GM12878 (cell line): Measurements from ENCODE around the gene LMTK3. TPM values are rescaled to one million over a fixed set of nuclear protein-coding genes. Genes with fewer than 3 reads are reported as not detected.

Experiments used
- ATAC-seq: fragments of 200-7000 bp; cut with Tn5 transposase; 3 replicates; pipeline ENCODE4 v1.9.1; 2020; ENCODE audit warnings: mild to moderate bottlenecking, moderate library complexity
- BruUV-seq: library from RNA; stranded (reverse); fragments of 400-500 nt; replicated peaks from 2 replicates; lab custom pipeline; 2021; lab: Mats Ljungman, UMichigan
- CTCF ChIA-PET: fragments of 300-600 bp; sonication (Branson Sonifier 250); formaldehyde crosslinking; extraction: SDS; loops from one replicate; lab custom pipeline; 2021; ENCODE audit warnings: inconsistent platforms; lab: Yijun Ruan, JAX
- POLR2A ChIA-PET: fragments of 350-600 bp; formaldehyde crosslinking; extraction: SDS; loops from one replicate; lab custom pipeline; 2021; ENCODE audit warnings: inconsistent platforms; lab: Charles Lee
- RAD21 ChIA-PET: fragments of 300-600 bp; sonication (Branson Sonifier 250); formaldehyde crosslinking; loops from one replicate; lab custom pipeline; 2023; ENCODE audit warnings: antibody characterized with exemption; ENCODE audit not compliant: unreplicated experiment; lab: Charles Lee
- SMC1A ChIA-PET: fragments of 300-600 bp; sonication (Branson Sonifier 250); formaldehyde crosslinking; loops from one replicate; lab custom pipeline; 2023; ENCODE audit not compliant: unreplicated experiment, uncharacterized antibody; lab: Charles Lee
- DNase-seq: peaks from one replicate; pipeline ENCODE4 v3.0.0-alpha.2; 2011; ENCODE audit warnings: low read depth, low spot score
- FAIRE-seq: peaks from 3 replicates; lab custom pipeline; 2011; peaks lifted over from hg19 to GRCh38; lab: Jason Lieb, UNC
- H2AFZ ChIP-seq: 2 replicates; pipeline ENCODE4 v1.6.0; 2011; ENCODE audit warnings: low read depth, low read length, control low read depth; ENCODE audit not compliant: control insufficient read depth
- H3K27ac ChIP-seq: 2 replicates; pipeline ENCODE4 v1.5.1; 2011; ENCODE audit warnings: control low read depth; ENCODE audit not compliant: control insufficient read depth, insufficient read depth
- H3K27me3 ChIP-seq, 2 experiments: replicated peaks in 1 of 2; 2 replicates each; pipeline versions ENCODE4 v1.6.0 to v1.6.1; 2011; ENCODE audit warnings: low read length in 1 of 2; ENCODE audit not compliant: control insufficient read depth in 2 of 2, insufficient read depth in 2 of 2
- H3K36me3 ChIP-seq, 2 experiments: 2 replicates each; pipeline ENCODE4 v1.5.1; 2011; ENCODE audit warnings: low read length in 1 of 2; ENCODE audit not compliant: control insufficient read depth in 2 of 2, insufficient read depth in 2 of 2
- H3K4me1 ChIP-seq: 2 replicates; pipeline ENCODE4 v1.6.1; 2011; ENCODE audit warnings: mild to moderate bottlenecking, low read length, moderate library complexity, mixed read lengths; ENCODE audit not compliant: control insufficient read depth, insufficient read depth
- H3K4me2 ChIP-seq: 2 replicates; pipeline ENCODE4 v1.6.0; 2011; ENCODE audit warnings: control low read depth; ENCODE audit not compliant: control insufficient read depth, insufficient read depth
- H3K4me3 ChIP-seq: fragments of 200-600 bp; sonication (generic); 2 replicates; pipeline ENCODE4 v1.5.1; 2016
- H3K79me2 ChIP-seq: 2 replicates; pipeline ENCODE4 v1.6.0; 2011; ENCODE audit warnings: low read length; ENCODE audit not compliant: control insufficient read depth, insufficient read depth
- H3K9ac ChIP-seq: 2 replicates; pipeline ENCODE4 v1.8.0; 2011; ENCODE audit warnings: low read length, control low read depth, mixed read lengths; ENCODE audit not compliant: control insufficient read depth, insufficient read depth
- H3K9me3 ChIP-seq: replicated peaks from 3 replicates; pipeline ENCODE4 v1.5.1; 2011; ENCODE audit warnings: mild to moderate bottlenecking, low read length; ENCODE audit not compliant: control insufficient read depth, insufficient read depth
- H4K20me1 ChIP-seq: 2 replicates; pipeline ENCODE4 v1.6.0; 2011; ENCODE audit not compliant: control insufficient read depth, insufficient read depth
- BHLHE40 ChIP-seq, 2 experiments: fragments of 450-650 bp in 1 of 2; IDR thresholded peaks; 2 replicates each; pipeline ENCODE4 v1.6.1; 2011 to 2017; ENCODE audit warnings: low read depth in 2 of 2, borderline replicate concordance in 1 of 2, improper control_type of control experiment in 1 of 2, low read length in 1 of 2, mild to moderate bottlenecking in 1 of 2
- CHD1 ChIP-seq: IDR thresholded peaks from 2 replicates; pipeline ENCODE4 v1.6.1; 2012; ENCODE audit warnings: low read depth, low read length, improper control_type of control experiment
- NBN ChIP-seq: fragments of 450-650 bp; IDR thresholded peaks from 2 replicates; pipeline ENCODE4 v1.6.1; 2016
- NR2F1 ChIP-seq: fragments of 450-650 bp; conservative IDR thresholded peaks from 2 replicates; pipeline ENCODE4 v1.6.1; 2017; ENCODE audit warnings: mild to moderate bottlenecking
- RAD21 ChIP-seq: IDR thresholded peaks from 2 replicates; pipeline ENCODE4 v1.6.1; 2011; ENCODE audit warnings: mild to moderate bottlenecking, low read depth, low read length, moderate library complexity; ENCODE audit not compliant: insufficient read depth
- RAD51 ChIP-seq: fragments of 450-650 bp; IDR thresholded peaks from 2 replicates; pipeline ENCODE4 v1.6.1; 2016; ENCODE audit warnings: moderate library complexity, mild to moderate bottlenecking, inconsistent platforms
- SIN3A ChIP-seq: IDR thresholded peaks from 2 replicates; pipeline ENCODE4 v1.6.1; 2012; ENCODE audit warnings: low read depth, low read length, improper control_type of control experiment
- SMAD1 ChIP-seq: fragments of 450-650 bp; IDR thresholded peaks from 2 replicates; pipeline ENCODE4 v1.6.1; 2018; ENCODE audit warnings: mild to moderate bottlenecking, low read depth; ENCODE audit not compliant: partially characterized antibody
- SMAD5 ChIP-seq: IDR thresholded peaks from 2 replicates; pipeline ENCODE4 v1.6.1; 2016; ENCODE audit warnings: antibody characterized with exemption, low read depth
- SP1 ChIP-seq: IDR thresholded peaks from one replicate; pipeline ENCODE4 v1.6.1; 2011; ENCODE audit warnings: low read depth, low read length
- ZNF217 ChIP-seq: fragments of 450-650 bp; IDR thresholded peaks from 2 replicates; pipeline ENCODE4 v1.6.1; 2017; ENCODE audit warnings: antibody characterized with exemption, mild to moderate bottlenecking
- WGBS: methylation state at CpG from one replicate; pipeline ENCODE4 v1.1.6; 2016; ENCODE audit warnings: low lambda C conversion rate; ENCODE audit not compliant: insufficient replicate concordance, insufficient coverage; ENCODE audit errors: missing lambda C conversion rate; 5-methylcytosine and 5-hydroxymethylcytosine counted together
- in situ Hi-C: fragments of 300-500 bp; cut with MboI; formaldehyde crosslinking; loops from 9 replicates; pipeline ENCODE4 v1.14.3; 2018; ENCODE audit warnings: mixed read lengths
- intact Hi-C: fragments of 100-400 bp; cut with micrococcal nuclease; formaldehyde crosslinking; loops from one replicate; pipeline ENCODE4 v1.14.2; 2022; ENCODE audit not compliant: unreplicated experiment
- polyA plus RNA-seq, 11 experiments: library from polyadenylated mRNA; depleted of rRNA in 4 of 11; unstranded in 6 of 11; stranded (reverse) in 5 of 11; fragments of >200 nt; fragmentation: Nextera tagmentation in 4 of 11; fragmentation: Illumina TruSeq in 1 of 11; extraction: Ambion mirVana in 4 of 11; extraction: Trizol in 1 of 11; gene quantifications; 1 replicate in 1 of 11; 2 replicates in 10 of 11; pipeline versions ENCODE4 v1.2.1 to v1.2.3, GENCODE V29; 2011 to 2016; ENCODE audit warnings: inconsistent platforms in 2 of 11, missing spikeins in 2 of 11, low read depth in 1 of 11
- total RNA-seq, 4 experiments: library from RNA; depleted of rRNA in 3 of 4; stranded (reverse); fragments of >200 nt in 3 of 4; fragmentation: Illumina TruSeq in 1 of 4; extraction: Trizol in 1 of 4; gene quantifications; 2 replicates each; pipeline versions ENCODE4 v1.2.1 to v1.2.3, GENCODE V29; 2013 to 2021
- TF ChIP-seq, protein P1 (sequence below): fragments of 150-350 bp; IDR thresholded peaks from 2 replicates; pipeline ENCODE4 v1.6.1; 2014; ENCODE audit warnings: mild to moderate bottlenecking, low read depth, low read length
- TF ChIP-seq, protein P2 (sequence below): IDR thresholded peaks from 2 replicates; pipeline ENCODE4 v1.6.1; 2012; ENCODE audit warnings: low read depth, low read length, improper control_type of control experiment
- TF ChIP-seq, protein P3 (sequence below): IDR thresholded peaks from 2 replicates; pipeline ENCODE4 v1.6.1; 2012; ENCODE audit warnings: low read length, inconsistent platforms

Gene LMTK3
- total and polyA plus RNA-seq, 10 of the 15 experiments (the other 5 are each of a cell fraction or from before 2014, with no cell fraction given) = under 0.01 to 0.28 (median 0.04) TPM; not detected in 3

DNA sequence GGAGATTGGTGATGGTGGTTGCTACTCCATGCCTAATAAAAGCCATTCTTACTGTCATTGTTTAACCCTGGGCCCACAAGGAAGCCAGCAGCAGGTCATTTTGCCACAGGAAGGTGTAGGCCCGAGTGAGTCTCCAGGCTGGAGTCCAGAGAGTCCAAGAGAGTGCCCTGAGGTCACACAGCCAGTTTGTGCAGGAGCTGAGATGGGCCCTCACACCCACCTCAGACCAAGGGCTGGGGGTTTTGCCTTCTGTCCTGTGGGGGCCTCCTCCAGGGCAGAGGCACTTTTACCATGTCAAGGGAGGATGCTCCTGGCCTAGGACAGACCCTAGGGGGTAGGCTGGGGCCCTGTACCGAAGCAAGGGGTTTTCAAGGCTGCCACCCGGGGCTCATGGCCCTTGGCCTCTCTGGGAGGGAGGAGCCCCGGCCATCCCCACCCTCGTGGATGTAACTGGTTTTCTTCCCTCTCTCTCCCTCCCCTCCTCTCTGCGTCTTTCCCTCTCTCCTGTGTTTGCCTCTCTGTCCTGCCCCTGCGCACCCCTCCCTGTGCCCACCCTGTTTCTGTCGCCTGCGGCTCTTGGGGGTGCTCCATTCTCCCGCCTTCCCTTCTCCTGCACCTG, 34.5 kb downstream of the LMTK3 start:
- WGBS = 26% methylated on average over 6 of the region's 10 CpGs
- H3K36me3 ChIP-seq = peaks cover 3 to 11% of the 10 kb centered on the region in 2 experiments; a peak in 3 of 4 replicates
- H3K4me1 ChIP-seq = no peaks in the 10 kb centered on the region
- FAIRE-seq (no peak), DNase-seq (no peak), ATAC-seq (no peak)
- in situ Hi-C loops (no loop called here), intact Hi-C loops (no loop called here)
- SMC1A ChIA-PET = no interaction called here
- no peaks in the 10 kb centered on the region for H3K9me3 ChIP-seq
- POLR2A ChIA-PET = no interaction called here
- CTCF ChIA-PET = no interaction called here
- no peak overlapping the region for H3K4me2 ChIP-seq
- H3K79me2 ChIP-seq = no peaks in the 10 kb centered on the region
- no peak for TF ChIP-seq NBN
- TF ChIP-seq ZNF217 = no peak
- TF ChIP-seq SMAD5 = no peak
- no peak for TF ChIP-seq CHD1
- TF ChIP-seq, protein P1, sequence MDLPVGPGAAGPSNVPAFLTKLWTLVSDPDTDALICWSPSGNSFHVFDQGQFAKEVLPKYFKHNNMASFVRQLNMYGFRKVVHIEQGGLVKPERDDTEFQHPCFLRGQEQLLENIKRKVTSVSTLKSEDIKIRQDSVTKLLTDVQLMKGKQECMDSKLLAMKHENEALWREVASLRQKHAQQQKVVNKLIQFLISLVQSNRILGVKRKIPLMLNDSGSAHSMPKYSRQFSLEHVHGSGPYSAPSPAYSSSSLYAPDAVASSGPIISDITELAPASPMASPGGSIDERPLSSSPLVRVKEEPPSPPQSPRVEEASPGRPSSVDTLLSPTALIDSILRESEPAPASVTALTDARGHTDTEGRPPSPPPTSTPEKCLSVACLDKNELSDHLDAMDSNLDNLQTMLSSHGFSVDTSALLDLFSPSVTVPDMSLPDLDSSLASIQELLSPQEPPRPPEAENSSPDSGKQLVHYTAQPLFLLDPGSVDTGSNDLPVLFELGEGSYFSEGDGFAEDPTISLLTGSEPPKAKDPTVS = no peak
- BruUV-seq = no TSS peak
- H4K20me1 ChIP-seq = no peaks in the 10 kb centered on the region
- H2AFZ ChIP-seq = no peak overlapping the region
- H3K27ac ChIP-seq = no peak overlapping the region
- no peak overlapping the region for H3K4me3 ChIP-seq
- H3K27me3 ChIP-seq = no peaks in the 10 kb centered on the region
- H3K9ac ChIP-seq = no peak overlapping the region
- RAD21 ChIA-PET = no interaction called here

- H3K36me3 ChIP-seq = peaks cover 3 to 13% of the 10 kb centered on the region in 2 experiments; a peak in 3 of 4 replicates
- POLR2A ChIA-PET = no interaction called here
- TF ChIP-seq SMAD1 (no peak), SIN3A (no peak), BHLHE40 (IDR thresholded peaks at IDR 0.05; ENCODE audit: borderline replicate concordance in 1 of 2, low read depth in 2 of 2, low read length in 1 of 2) (no peak), RAD21 (no peak), SP1 (no peak), RAD51 (no peak), NR2F1 (no peak)
- TF ChIP-seq, protein P2, sequence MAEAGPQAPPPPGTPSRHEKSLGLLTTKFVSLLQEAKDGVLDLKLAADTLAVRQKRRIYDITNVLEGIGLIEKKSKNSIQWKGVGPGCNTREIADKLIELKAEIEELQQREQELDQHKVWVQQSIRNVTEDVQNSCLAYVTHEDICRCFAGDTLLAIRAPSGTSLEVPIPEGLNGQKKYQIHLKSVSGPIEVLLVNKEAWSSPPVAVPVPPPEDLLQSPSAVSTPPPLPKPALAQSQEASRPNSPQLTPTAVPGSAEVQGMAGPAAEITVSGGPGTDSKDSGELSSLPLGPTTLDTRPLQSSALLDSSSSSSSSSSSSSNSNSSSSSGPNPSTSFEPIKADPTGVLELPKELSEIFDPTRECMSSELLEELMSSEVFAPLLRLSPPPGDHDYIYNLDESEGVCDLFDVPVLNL = no peak
- TF ChIP-seq, protein P3, sequence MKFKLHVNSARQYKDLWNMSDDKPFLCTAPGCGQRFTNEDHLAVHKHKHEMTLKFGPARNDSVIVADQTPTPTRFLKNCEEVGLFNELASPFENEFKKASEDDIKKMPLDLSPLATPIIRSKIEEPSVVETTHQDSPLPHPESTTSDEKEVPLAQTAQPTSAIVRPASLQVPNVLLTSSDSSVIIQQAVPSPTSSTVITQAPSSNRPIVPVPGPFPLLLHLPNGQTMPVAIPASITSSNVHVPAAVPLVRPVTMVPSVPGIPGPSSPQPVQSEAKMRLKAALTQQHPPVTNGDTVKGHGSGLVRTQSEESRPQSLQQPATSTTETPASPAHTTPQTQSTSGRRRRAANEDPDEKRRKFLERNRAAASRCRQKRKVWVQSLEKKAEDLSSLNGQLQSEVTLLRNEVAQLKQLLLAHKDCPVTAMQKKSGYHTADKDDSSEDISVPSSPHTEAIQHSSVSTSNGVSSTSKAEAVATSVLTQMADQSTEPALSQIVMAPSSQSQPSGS = no peak
Observed at GRCh38 chr19:48476176-48476575, 35.5 kb downstream of the LMTK3 start.

More at GRCh38 chr19:48476176-48476575, 35.5 kb downstream of the LMTK3 start:
- no peak for FAIRE-seq
- H3K9ac ChIP-seq = no peak overlapping the region
- no peak overlapping the region for H3K4me3 ChIP-seq
- no peak overlapping the region for H3K27ac ChIP-seq
- BruUV-seq = no TSS peak
- no peaks in the 10 kb centered on the region for H3K9me3 ChIP-seq
- no peaks in the 10 kb centered on the region for H4K20me1 ChIP-seq
- intact Hi-C loops (no loop called here), in situ Hi-C loops (no loop called here)
- no peaks in the 10 kb centered on the region for H3K79me2 ChIP-seq
- H3K4me2 ChIP-seq = no peak overlapping the region
- no peak for ATAC-seq
- no peak for DNase-seq
- 93% methylated on average over 9 of the region's 9 CpGs for WGBS
- RAD21 ChIA-PET = no interaction called here
- CTCF ChIA-PET = interaction anchor here (0.6 to 5.0 kb wide), 2 partner anchors 13 to 155 kb away, joined by 3 to 27 read pairs; no protein-coding TSS in a partner anchor
- H3K4me1 ChIP-seq = no peaks in the 10 kb centered on the region
- no peaks in the 10 kb centered on the region for H3K27me3 ChIP-seq
- SMC1A ChIA-PET = no interaction called here
- no peak overlapping the region for H2AFZ ChIP-seq
